ENCODE data around the gene FARS2.

GRCh38 chr6:5461365-5461764 lies 200.1 kb downstream of the FARS2 start:
- TF ChIP-seq CTCF (IDR thresholded peaks at IDR 0.05) (no peak), POLR2A (IDR thresholded peaks at IDR 0.05) (no peak), POLR2AphosphoS5 (IDR thresholded peaks at IDR 0.05; ENCODE audit: insufficient read depth in 1 of 2, low read depth in 1 of 2) (no peak)

All from vagina (tissue), 2 donors.